MCF 10A (cell line): Measurements from ENCODE around the gene INAFM1. TPM values are rescaled to one million over a fixed set of nuclear protein-coding genes. Genes with fewer than 3 reads are reported as not detected.
A peak's percentile ranks its signal among the peaks of the same experiment; 100 is the strongest.

Experiments used
- BruUV-seq: library from RNA; stranded (reverse); fragments of 400-500 nt; replicated peaks from 2 replicates; lab custom pipeline; 2021; lab: Mats Ljungman, UMichigan
- CTCF ChIA-PET: fragments of 300-600 bp; sonication (Branson Sonifier 250); formaldehyde crosslinking; extraction: SDS; loops from one replicate; lab custom pipeline; 2021; ENCODE audit warnings: antibody characterized with exemption, inconsistent platforms; lab: Yijun Ruan, JAX
- POLR2A ChIA-PET: fragments of 300-600, 350-650 bp; sonication (Branson Sonifier 250); formaldehyde crosslinking; extraction: SDS; loops from one replicate; lab custom pipeline; 2020; ENCODE audit warnings: antibody characterized with exemption, inconsistent platforms; lab: Yijun Ruan, JAX
- DNase-seq: peaks from one replicate; pipeline ENCODE4 v3.0.0-alpha.2; 2018; ENCODE audit not compliant: unreplicated experiment
- H3K27ac Mint-ChIP-seq: one replicate; pipeline ENCODE4 v1.8.0; 2022; ENCODE audit warnings: mild to moderate bottlenecking, low read depth, mixed read lengths; ENCODE audit not compliant: unreplicated experiment
- H3K27me3 Mint-ChIP-seq: one replicate; pipeline ENCODE4 v1.8.0; 2022; ENCODE audit warnings: mixed read lengths; ENCODE audit not compliant: insufficient read depth, unreplicated experiment
- H3K36me3 Mint-ChIP-seq: one replicate; pipeline ENCODE4 v1.8.0; 2022; ENCODE audit warnings: mild to moderate bottlenecking, moderate library complexity, mixed read lengths; ENCODE audit not compliant: insufficient read depth, unreplicated experiment
- H3K4me1 Mint-ChIP-seq: one replicate; pipeline ENCODE4 v1.8.0; 2022; ENCODE audit warnings: mixed read lengths; ENCODE audit not compliant: insufficient read depth, unreplicated experiment
- H3K4me3 Mint-ChIP-seq: one replicate; pipeline ENCODE4 v1.8.0; 2022; ENCODE audit warnings: mild to moderate bottlenecking, moderate library complexity, mixed read lengths; ENCODE audit not compliant: unreplicated experiment
- H3K9me3 Mint-ChIP-seq: one replicate; pipeline ENCODE4 v1.8.0; 2022; ENCODE audit warnings: mixed read lengths; ENCODE audit not compliant: unreplicated experiment
- intact Hi-C: fragments of 100-400 bp; cut with micrococcal nuclease; formaldehyde crosslinking; loops from 2 replicates; pipeline ENCODE4 v1.14.1; 2022
- total RNA-seq: library from RNA; stranded (reverse); gene quantifications from 2 replicates; pipeline ENCODE4 v1.2.3, GENCODE V29; 2022
- TF ChIP-seq, protein P1 (sequence below): fragments of 200-600 bp; IDR thresholded peaks from one replicate; pipeline ENCODE4 v1.8.0; 2022; ENCODE audit warnings: antibody characterized with exemption, mild to moderate bottlenecking; ENCODE audit not compliant: unreplicated experiment

Gene INAFM1
- total RNA-seq, 1 experiment from 2014 or later = 16.8 TPM

DNA sequence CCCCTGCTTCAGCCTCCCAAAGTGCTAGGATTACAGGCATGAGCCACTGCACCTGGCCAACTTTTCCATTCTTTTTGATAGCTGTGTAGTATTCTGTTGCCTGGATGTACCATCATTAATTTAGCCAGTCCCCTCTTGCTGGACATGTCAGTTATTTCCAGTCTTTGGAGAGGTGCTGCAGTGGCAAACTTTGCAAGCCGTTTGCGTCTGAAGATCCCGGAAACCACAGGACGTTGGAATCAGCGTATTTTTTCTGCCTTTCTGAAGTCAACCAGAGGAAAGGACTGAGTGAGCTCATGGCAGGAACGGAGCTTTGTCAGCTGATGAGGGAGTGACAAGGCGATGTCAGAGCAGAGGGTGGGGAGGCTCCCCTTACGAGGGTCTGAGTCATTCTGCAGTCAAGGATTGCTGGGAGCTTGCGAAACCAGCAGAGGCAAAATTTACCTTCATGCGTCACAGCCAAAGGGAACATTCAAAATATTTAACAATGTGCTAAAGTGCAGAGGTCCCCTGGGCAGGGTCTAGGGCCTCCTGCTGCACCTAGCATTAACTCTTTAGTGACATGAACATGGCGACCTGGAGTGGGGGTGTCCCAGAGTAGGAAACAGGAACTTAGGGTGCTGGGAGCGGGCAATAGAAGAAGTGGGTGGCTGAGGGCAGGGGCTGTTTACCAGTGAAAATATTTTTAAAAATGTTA lies 40.6 kb downstream of the INAFM1 start:
- peak; percentile 98 for DNase-seq
- BruUV-seq = no TSS peak
- intact Hi-C loops = no loop called here
- Mint-ChIP-seq H3K4me3 (peak overlapping the region; percentile 10), H3K27ac (peak overlapping the region; percentile 96), H3K27me3 (no peaks in the 10 kb centered on the region), H3K36me3 (peaks cover 7% of the 10 kb centered on the region), H3K4me1 (peaks cover 32% of the 10 kb centered on the region), H3K9me3 (no peaks in the 10 kb centered on the region)
- POLR2A ChIA-PET = interaction anchor here (0.5 to 2.0 kb wide), 13 partner anchors 10 to 202 kb away, joined by 3 to 24 read pairs (median 3); partner anchors contain the start of genes DHX34 and ZC3H4
- TF ChIP-seq, protein P1, sequence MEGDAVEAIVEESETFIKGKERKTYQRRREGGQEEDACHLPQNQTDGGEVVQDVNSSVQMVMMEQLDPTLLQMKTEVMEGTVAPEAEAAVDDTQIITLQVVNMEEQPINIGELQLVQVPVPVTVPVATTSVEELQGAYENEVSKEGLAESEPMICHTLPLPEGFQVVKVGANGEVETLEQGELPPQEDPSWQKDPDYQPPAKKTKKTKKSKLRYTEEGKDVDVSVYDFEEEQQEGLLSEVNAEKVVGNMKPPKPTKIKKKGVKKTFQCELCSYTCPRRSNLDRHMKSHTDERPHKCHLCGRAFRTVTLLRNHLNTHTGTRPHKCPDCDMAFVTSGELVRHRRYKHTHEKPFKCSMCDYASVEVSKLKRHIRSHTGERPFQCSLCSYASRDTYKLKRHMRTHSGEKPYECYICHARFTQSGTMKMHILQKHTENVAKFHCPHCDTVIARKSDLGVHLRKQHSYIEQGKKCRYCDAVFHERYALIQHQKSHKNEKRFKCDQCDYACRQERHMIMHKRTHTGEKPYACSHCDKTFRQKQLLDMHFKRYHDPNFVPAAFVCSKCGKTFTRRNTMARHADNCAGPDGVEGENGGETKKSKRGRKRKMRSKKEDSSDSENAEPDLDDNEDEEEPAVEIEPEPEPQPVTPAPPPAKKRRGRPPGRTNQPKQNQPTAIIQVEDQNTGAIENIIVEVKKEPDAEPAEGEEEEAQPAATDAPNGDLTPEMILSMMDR = no peak
- CTCF ChIA-PET = interaction anchor here (0.6 to 3.0 kb wide), 6 partner anchors 10 to 1008 kb away, joined by 3 to 22 read pairs (median 6); partner anchors contain the start of gene DHX34

- POLR2A ChIA-PET = interaction anchor here (0.6 to 0.9 kb wide), 2 partner anchors 14 to 43 kb away, joined by 4 to 5 read pairs; no protein-coding TSS in a partner anchor
- no TSS peak for BruUV-seq
- Mint-ChIP-seq H3K36me3 (no peaks in the 10 kb centered on the region), H3K4me1 (peaks cover 23% of the 10 kb centered on the region), H3K9me3 (no peaks in the 10 kb centered on the region), H3K4me3 (no peak overlapping the region), H3K27ac (no peak overlapping the region), H3K27me3 (no peaks in the 10 kb centered on the region)
- CTCF ChIA-PET = interaction anchor here (0.6 to 3.0 kb wide), 10 partner anchors 11 to 429 kb away, joined by 3 to 22 read pairs (median 4); partner anchors contain the start of gene DHX34
- DNase-seq = no peak
- TF ChIP-seq, protein P1 = no peak
- intact Hi-C loops = no loop called here
Measured at GRCh38 chr19:47316513-47316912, 41.8 kb downstream of the INAFM1 start.

- ChIA-PET CTCF (no interaction called here), POLR2A (interaction anchor here (0.9 kb wide), 1 partner anchor 25 kb away, joined by 3 read pairs; no protein-coding TSS in a partner anchor)
- Mint-ChIP-seq H3K36me3 (no peaks in the 10 kb centered on the region), H3K4me3 (no peak overlapping the region), H3K9me3 (no peaks in the 10 kb centered on the region), H3K4me1 (peaks cover 15% of the 10 kb centered on the region), H3K27ac (no peak overlapping the region), H3K27me3 (no peaks in the 10 kb centered on the region)
- TF ChIP-seq, protein P1 = no peak
- DNase-seq = no peak
- no TSS peak for BruUV-seq
- intact Hi-C loops = no loop called here
Measured at GRCh38 chr19:47319923-47320871, 45.5 kb downstream of the INAFM1 start.
